Retinal pigment epithelial cell (primary cell): Measurements from ENCODE around the gene RAD51AP2.

Source experiments
- DNase-seq: peaks from one replicate; pipeline ENCODE4 v3.0.0-alpha.2; 2010; ENCODE audit warnings: low read depth
- H3K4me3 ChIP-seq: 2 replicates; pipeline ENCODE4 v1.5.1; 2011; ENCODE audit warnings: mild to moderate bottlenecking, low read length, control low read depth, moderate library complexity
- CTCF ChIP-seq: conservative IDR thresholded peaks from 2 replicates; pipeline ENCODE4 v1.5.1; 2011; ENCODE audit warnings: low read depth, low read length, control low read depth, inconsistent platforms

Gene RAD51AP2

GRCh38 chr2:17482651-17483050 is 35.6 kb downstream of the RAD51AP2 start:
- TF ChIP-seq CTCF, result no peak
- H3K4me3 ChIP-seq, result no peak overlapping the region
- DNase-seq, result no peak

GRCh38 chr2:17479875-17480274 is 38.4 kb downstream of the RAD51AP2 start:
- H3K4me3 ChIP-seq, result no peak overlapping the region
- peak; percentile 34 for DNase-seq
- no peak for TF ChIP-seq CTCF

- no peak overlapping the region for H3K4me3 ChIP-seq
- TF ChIP-seq CTCF, result no peak
- no peak for DNase-seq
Measured at GRCh38 chr2:17476830-17477229, 41.4 kb downstream of the RAD51AP2 start.

GRCh38 chr2:17476064-17476463 is 42.2 kb downstream of the RAD51AP2 start:
- no peak for TF ChIP-seq CTCF
- no peak overlapping the region for H3K4me3 ChIP-seq
- peak; percentile 91 for DNase-seq

GRCh38 chr2:17475286-17475685 is 43.0 kb downstream of the RAD51AP2 start:
- TF ChIP-seq CTCF, result no peak
- H3K4me3 ChIP-seq, result no peak overlapping the region
- no peak for DNase-seq

GRCh38 chr2:17471979-17472378 is 46.3 kb downstream of the RAD51AP2 start:
- DNase-seq, result no peak
- no peak for TF ChIP-seq CTCF
- no peak overlapping the region for H3K4me3 ChIP-seq

- no peak for DNase-seq
- peak; percentile 40 for TF ChIP-seq CTCF
- H3K4me3 ChIP-seq, result no peak overlapping the region
Measured at GRCh38 chr2:17470855-17471641, 47.2 kb downstream of the RAD51AP2 start.
